Measurements from ENCODE around the gene BCAS3.

- no peak for TF ChIP-seq CTCF (IDR thresholded peaks at IDR 0.05)
- TF ChIP-seq POLR2A (IDR thresholded peaks at IDR 0.05): no peak
Observed at GRCh38 chr17:61199431-61200338, 522.0 kb downstream of the BCAS3 start.

Measured in lower leg skin (tissue), 3 donors.